Breast epithelium (tissue), 3 donors: ENCODE measurements around the gene OR7C1.

Experiments used
- CTCF ChIP-seq, 3 donors: fragments of 450-650 bp; IDR thresholded peaks; one replicate each; pipeline ENCODE4 v1.5.1; 2016 to 2017; ENCODE audit warnings: antibody characterized with exemption in 3 of 3, mild to moderate bottlenecking in 3 of 3, moderate library complexity in 3 of 3
- POLR2A ChIP-seq: fragments of 450-650 bp; IDR thresholded peaks from one replicate; pipeline ENCODE4 v1.6.1; 2016; ENCODE audit warnings: antibody characterized with exemption, mild to moderate bottlenecking, moderate library complexity
- POLR2AphosphoS5 ChIP-seq, 3 donors: sonication (generic); formaldehyde crosslinking; IDR thresholded peaks; one replicate each; pipeline ENCODE4 v1.6.1; 2017; ENCODE audit warnings: antibody characterized with exemption in 3 of 3

- TF ChIP-seq POLR2A (no peak), CTCF (IDR thresholded peaks at IDR 0.05) (no peak), POLR2AphosphoS5 (IDR thresholded peaks at IDR 0.05) (no peak)
Observed at GRCh38 chr19:14779151-14779550, 55.8 kb downstream of the OR7C1 start.
